Smooth muscle cell (in vitro differentiated cells): Measurements from ENCODE around the gene BICDL2. TPM values are rescaled to one million over a fixed set of nuclear protein-coding genes. Genes with fewer than 3 reads are reported as not detected.

ENCODE experiments used
- DNase-seq: peaks from one replicate; lab custom pipeline; 2025; ENCODE audit not compliant: unreplicated experiment; lab: John Stamatoyannopoulos, UW
- H2AFZ ChIP-seq: fragments of 200-600 bp; sonication (generic); 2 replicates; pipeline ENCODE4 v1.6.0; 2016; ENCODE audit warnings: antibody characterized with exemption, low read depth, mild to moderate bottlenecking
- H3F3A ChIP-seq: fragments of 200-600 bp; sonication (generic); 2 replicates; pipeline ENCODE4 v1.6.0; 2017; ENCODE audit warnings: antibody characterized with exemption, low read depth
- H3K27ac ChIP-seq: fragments of 200-600 bp; sonication (generic); 2 replicates; pipeline ENCODE4 v1.5.1; 2016; ENCODE audit warnings: low read depth, mild to moderate bottlenecking
- H3K27me3 ChIP-seq: fragments of 200-600 bp; sonication (generic); 2 replicates; pipeline ENCODE4 v1.6.1; 2016; ENCODE audit warnings: low read depth, mild to moderate bottlenecking
- H3K36me3 ChIP-seq: fragments of 200-600 bp; sonication (generic); 2 replicates; pipeline ENCODE4 v1.5.1; 2016; ENCODE audit warnings: low read depth
- H3K4me1 ChIP-seq: fragments of 200-600 bp; sonication (generic); 2 replicates; pipeline ENCODE4 v1.5.1; 2016; ENCODE audit warnings: low read depth
- H3K4me2 ChIP-seq: fragments of 200-600 bp; sonication (generic); 2 replicates; pipeline ENCODE4 v1.6.0; 2016; ENCODE audit warnings: mild to moderate bottlenecking
- H3K4me3 ChIP-seq: fragments of 200-600 bp; sonication (generic); 2 replicates; pipeline ENCODE4 v1.5.1; 2016; ENCODE audit warnings: mild to moderate bottlenecking
- H3K79me2 ChIP-seq: fragments of 200-600 bp; sonication (generic); 2 replicates; pipeline ENCODE4 v1.6.0; 2016; ENCODE audit warnings: low read depth, mild to moderate bottlenecking
- H3K9ac ChIP-seq: fragments of 200-600 bp; sonication (generic); 2 replicates; pipeline ENCODE4 v1.6.0; 2016; ENCODE audit warnings: low read depth
- H3K9me3 ChIP-seq: fragments of 200-600 bp; sonication (generic); replicated peaks from 2 replicates; pipeline ENCODE4 v1.5.1; 2016; ENCODE audit warnings: low read depth
- H4K20me1 ChIP-seq: fragments of 200-600 bp; sonication (generic); 2 replicates; pipeline ENCODE4 v1.6.0; 2016; ENCODE audit warnings: low read depth
- CTCF ChIP-seq: fragments of 200-600 bp; sonication (generic); IDR thresholded peaks from 2 replicates; pipeline ENCODE4 v1.5.1; 2017; ENCODE audit warnings: borderline replicate concordance, mild to moderate bottlenecking, antibody characterized with exemption; ENCODE audit not compliant: insufficient read depth, poor library complexity, severe bottlenecking
- WGBS: methylation state at CpG from one replicate; pipeline ENCODE4 v1.1.7; 2016; ENCODE audit warnings: low lambda C conversion rate; 5-methylcytosine and 5-hydroxymethylcytosine counted together
- polyA plus RNA-seq: library from polyadenylated mRNA; unstranded; fragments of >200 nt; fragmentation: Nextera tagmentation; extraction: Ambion mirVana; gene quantifications from 2 replicates; pipeline ENCODE4 v1.2.1, GENCODE V29; 2016
- total RNA-seq: library from RNA; depleted of rRNA; stranded (reverse); fragments of >200 nt; gene quantifications from 2 replicates; pipeline ENCODE4 v1.2.3, GENCODE V29; 2014

Gene BICDL2
- total and polyA plus RNA-seq, 2 experiments from 2014 or later = 0.86 to 1.5 TPM

GRCh38 chr16:2991566-2992261 is 45.0 kb downstream of the BICDL2 start:
- H3K79me2 ChIP-seq = no peaks in the 10 kb centered on the region
- no peak for TF ChIP-seq CTCF
- 88% methylated on average over 12 of the region's 12 CpGs for WGBS
- H3K4me2 ChIP-seq = no peak overlapping the region
- no peak overlapping the region for H3K9ac ChIP-seq
- H3K36me3 ChIP-seq = no peaks in the 10 kb centered on the region
- DNase-seq = no peak
- H3K27ac ChIP-seq = no peak overlapping the region
- no peaks in the 10 kb centered on the region for H3K9me3 ChIP-seq
- H3K27me3 ChIP-seq = no peaks in the 10 kb centered on the region
- no peaks in the 10 kb centered on the region for H3F3A ChIP-seq
- no peaks in the 10 kb centered on the region for H3K4me1 ChIP-seq
- no peak overlapping the region for H2AFZ ChIP-seq
- no peak overlapping the region for H3K4me3 ChIP-seq
- no peaks in the 10 kb centered on the region for H4K20me1 ChIP-seq

- no peaks in the 10 kb centered on the region for H3K36me3 ChIP-seq
- H2AFZ ChIP-seq = no peak overlapping the region
- no peaks in the 10 kb centered on the region for H3K4me1 ChIP-seq
- H3K27ac ChIP-seq = no peak overlapping the region
- H3K79me2 ChIP-seq = no peaks in the 10 kb centered on the region
- no peak overlapping the region for H3K4me3 ChIP-seq
- H3F3A ChIP-seq = no peaks in the 10 kb centered on the region
- TF ChIP-seq CTCF = no peak
- no peaks in the 10 kb centered on the region for H3K27me3 ChIP-seq
- no peak overlapping the region for H3K4me2 ChIP-seq
- H4K20me1 ChIP-seq = no peaks in the 10 kb centered on the region
- H3K9me3 ChIP-seq = no peaks in the 10 kb centered on the region
- 61% methylated on average over 10 of the region's 10 CpGs for WGBS
- no peak for DNase-seq
- no peak overlapping the region for H3K9ac ChIP-seq
Observed at GRCh38 chr16:2990891-2991290, 45.9 kb downstream of the BICDL2 start.

GRCh38 chr16:2988590-2989099 is 48.1 kb downstream of the BICDL2 start:
- no peak overlapping the region for H3K9ac ChIP-seq
- H3K4me2 ChIP-seq = no peak overlapping the region
- no peaks in the 10 kb centered on the region for H3K36me3 ChIP-seq
- H3K27ac ChIP-seq = no peak overlapping the region
- H4K20me1 ChIP-seq = no peaks in the 10 kb centered on the region
- no peaks in the 10 kb centered on the region for H3K79me2 ChIP-seq
- no peak overlapping the region for H3K4me3 ChIP-seq
- 76% methylated on average over 3 of the region's 8 CpGs for WGBS
- DNase-seq = no peak
- no peak overlapping the region for H2AFZ ChIP-seq
- no peaks in the 10 kb centered on the region for H3K27me3 ChIP-seq
- TF ChIP-seq CTCF = no peak
- no peaks in the 10 kb centered on the region for H3K9me3 ChIP-seq
- H3K4me1 ChIP-seq = no peaks in the 10 kb centered on the region
- no peaks in the 10 kb centered on the region for H3F3A ChIP-seq

- H3K4me3 ChIP-seq = no peak overlapping the region
- no peaks in the 10 kb centered on the region for H4K20me1 ChIP-seq
- DNase-seq = no peak
- 77% methylated on average over 8 of the region's 8 CpGs for WGBS
- no peak for TF ChIP-seq CTCF
- no peak overlapping the region for H2AFZ ChIP-seq
- no peak overlapping the region for H3K9ac ChIP-seq
- no peaks in the 10 kb centered on the region for H3K9me3 ChIP-seq
- no peaks in the 10 kb centered on the region for H3K79me2 ChIP-seq
- H3K27me3 ChIP-seq = no peaks in the 10 kb centered on the region
- no peaks in the 10 kb centered on the region for H3K4me1 ChIP-seq
- H3K27ac ChIP-seq = no peak overlapping the region
- H3K36me3 ChIP-seq = no peaks in the 10 kb centered on the region
- H3F3A ChIP-seq = no peaks in the 10 kb centered on the region
- no peak overlapping the region for H3K4me2 ChIP-seq
Observed at GRCh38 chr16:2987833-2988232, 48.9 kb downstream of the BICDL2 start.
